NCI-H1105 (cell line): ENCODE data around the gene LRCOL1.
A peak's percentile ranks its signal among the peaks of the same experiment; 100 is the strongest.

Experiments used
- DNase-seq: peaks from one replicate; lab custom pipeline; 2025; lab: John Stamatoyannopoulos, UW

LRCOL1 gene

DNA sequence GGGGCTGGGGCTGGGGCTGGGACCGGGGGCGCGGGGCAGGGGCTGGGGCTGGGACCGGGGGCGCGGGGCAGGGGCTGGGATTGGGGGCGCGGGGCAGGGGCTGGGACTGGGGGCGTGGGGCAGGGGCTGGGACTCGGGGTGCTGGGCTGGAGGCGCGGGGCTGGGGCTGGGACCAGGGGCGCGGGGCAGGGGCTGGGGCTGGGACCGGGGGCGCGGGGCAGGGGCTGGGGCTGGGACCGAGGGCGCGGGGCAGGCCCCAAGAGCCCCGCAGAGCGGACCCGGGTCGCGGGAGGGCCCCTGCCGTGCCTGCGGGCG lies 8.6 kb upstream of the LRCOL1 start:
- DNase-seq = no peak

DNA sequence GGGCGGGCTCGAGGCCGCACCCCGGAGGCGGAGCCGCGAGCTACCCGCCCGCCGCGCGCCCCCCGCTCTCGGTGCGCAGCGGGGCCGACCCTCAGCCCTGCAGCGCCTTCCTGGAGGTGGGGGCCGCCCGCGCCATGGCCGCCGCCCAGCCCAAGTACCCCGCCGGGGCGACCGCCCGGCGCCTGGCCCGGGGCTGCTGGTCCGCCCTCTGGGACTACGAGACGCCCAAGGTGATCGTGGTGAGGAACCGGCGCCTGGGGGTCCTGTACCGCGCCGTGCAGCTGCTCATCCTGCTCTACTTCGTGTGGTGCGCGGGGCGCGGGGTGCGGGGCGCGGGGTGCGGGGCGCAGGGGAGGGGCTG lies 8.3 kb upstream of the LRCOL1 start, which contains the start of gene P2RX2:
P2RX2 (plus strand) TSS at position 94 of the 361 bp plus-strand sequence; CDS start at position 135, 41 bp downstream.
- DNase-seq = no peak

DNA sequence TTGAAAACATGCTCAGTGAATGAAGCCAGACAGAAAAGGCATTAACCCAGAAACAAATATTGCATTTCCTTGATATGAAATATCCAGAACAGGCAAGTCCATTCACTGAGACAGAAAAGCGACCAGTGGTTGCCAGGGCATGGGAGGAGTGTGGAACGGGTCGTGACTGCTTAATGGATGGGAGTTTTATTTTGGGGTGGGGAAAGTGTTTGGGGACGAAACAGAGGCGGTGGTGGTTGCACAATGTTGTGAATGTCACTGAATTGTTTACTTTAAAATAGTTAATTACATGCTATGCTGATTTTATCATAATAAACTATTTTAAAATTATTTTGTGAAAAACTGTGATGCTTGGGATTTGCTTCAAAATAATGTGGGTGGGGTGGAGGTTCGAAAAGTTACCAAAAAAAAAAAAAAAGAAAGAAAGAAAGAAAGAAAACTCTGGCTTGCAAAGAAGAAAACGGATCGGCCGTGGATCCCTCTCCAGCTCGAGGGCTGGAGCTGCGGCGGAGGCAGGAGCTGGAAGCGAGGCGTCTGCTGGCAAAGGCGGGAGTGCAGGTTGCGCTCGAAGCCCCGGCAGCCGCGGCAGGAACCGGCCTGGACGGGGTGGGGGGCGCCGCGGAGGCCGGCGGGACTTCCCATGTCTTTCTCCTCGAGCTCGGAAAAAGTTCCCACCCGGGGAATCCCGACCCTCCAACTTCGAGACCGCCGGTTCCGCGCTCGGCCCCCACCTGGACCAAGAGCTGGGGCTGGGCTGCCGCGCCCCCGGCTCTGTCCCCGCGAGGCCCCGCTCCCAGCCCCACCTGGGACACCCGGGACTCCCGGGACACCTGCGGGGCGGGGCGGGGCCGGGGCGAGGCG lies 7.7 kb upstream of the LRCOL1 start:
- DNase-seq = no peak

DNA sequence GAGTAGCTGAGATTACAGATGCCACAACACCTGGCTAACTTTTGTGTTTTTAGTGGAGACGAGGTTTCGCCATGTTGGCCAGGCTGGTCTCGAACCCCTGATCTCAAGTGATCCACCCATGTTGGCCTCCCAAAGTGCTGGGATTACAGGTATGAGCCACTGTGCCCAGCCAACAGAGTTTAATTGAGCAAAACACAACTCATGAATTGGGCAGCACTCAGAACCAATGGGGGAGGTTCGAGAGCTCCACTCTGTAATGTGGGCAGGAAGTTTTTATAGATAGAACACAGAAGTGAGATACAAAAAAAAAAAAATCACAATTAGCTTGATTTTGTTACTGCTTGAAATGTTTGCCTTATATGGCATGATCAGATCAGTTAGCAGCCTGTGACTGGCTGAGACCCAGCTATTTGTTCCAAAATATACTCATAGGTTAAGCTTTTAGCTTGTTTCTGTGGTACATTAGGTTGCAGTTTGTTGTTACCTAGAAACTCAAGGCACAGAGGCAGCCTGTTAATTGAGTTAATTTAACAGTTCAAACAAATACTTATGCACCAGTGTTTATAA lies 6.8 kb upstream of the LRCOL1 start:
- DNase-seq = no peak

DNA sequence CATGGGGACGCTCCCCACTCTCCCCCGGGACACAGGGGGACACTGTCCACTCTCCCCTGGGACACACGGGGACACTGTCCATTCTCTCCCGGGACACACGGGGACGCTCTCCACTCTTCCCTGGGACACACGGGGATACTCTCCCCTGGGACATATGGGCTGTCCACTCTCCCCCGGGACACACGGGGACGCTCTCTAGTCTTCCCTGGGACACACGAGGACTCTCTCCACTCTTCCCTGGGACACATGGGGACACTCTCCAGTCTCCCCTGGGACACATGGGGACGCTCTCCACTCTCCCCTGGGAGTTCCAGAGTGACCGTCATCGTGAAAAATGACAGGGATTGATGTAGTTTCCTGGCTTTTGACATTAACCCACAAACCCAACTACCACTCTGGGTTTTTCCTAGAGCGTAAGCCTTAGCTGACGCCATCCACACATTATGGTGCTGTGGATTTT lies 5.2 kb upstream of the LRCOL1 start:
- DNase-seq = no peak

DNA sequence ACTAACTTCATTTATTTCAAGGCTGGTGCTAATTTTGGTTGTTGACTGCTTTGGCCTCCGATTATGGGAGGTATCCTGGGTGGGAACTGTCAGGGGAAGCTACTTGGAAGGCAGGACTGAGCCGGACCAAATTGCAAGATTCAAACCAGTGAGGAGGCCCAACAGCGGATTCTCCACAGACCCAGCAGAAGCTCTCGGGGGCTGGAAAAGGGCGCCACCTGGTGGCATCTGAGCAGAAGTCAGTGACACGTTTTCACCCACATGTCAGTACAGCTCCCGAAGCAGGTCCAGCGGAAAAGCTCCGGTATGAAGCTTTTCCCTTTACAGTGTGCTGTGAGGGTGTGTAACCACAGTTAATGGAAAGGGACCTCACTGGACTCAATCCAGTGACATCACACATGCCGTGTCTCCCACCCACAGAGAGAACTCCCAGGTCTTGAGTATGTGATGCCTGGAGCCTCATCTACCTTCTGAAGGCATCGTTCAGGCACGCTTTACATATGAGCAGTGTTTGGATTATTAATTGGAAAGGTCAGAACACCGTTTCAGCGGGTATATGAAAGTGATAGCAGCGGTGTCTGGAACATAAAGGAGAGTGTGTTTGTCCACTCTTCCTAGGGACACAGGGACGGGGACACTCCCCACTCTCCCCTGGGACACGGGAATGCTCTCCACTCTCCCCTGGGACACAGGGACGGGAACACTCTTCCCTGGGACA lies 4.6 kb upstream of the LRCOL1 start:
- peak; percentile 73 for DNase-seq

DNA sequence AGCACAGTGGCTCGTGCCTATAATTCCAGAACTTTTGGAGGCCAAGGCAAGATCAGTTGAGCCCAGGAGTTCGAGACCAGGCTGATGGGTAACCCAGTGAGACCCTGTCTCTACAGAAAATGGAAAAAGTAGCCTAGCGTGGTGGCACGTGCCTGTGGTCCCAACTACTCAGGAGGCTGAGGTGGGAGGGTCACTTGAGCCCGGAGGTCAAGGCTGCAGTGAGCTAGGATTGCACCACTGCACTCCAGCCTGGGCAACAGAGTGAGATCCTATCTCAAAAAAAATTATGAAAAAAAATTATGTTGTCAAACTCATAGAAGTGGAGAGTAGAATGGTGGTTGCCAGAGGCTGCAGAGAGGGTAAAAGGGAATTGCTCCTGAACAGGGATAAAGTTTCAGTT lies 3.6 kb upstream of the LRCOL1 start:
- DNase-seq = no peak

DNA sequence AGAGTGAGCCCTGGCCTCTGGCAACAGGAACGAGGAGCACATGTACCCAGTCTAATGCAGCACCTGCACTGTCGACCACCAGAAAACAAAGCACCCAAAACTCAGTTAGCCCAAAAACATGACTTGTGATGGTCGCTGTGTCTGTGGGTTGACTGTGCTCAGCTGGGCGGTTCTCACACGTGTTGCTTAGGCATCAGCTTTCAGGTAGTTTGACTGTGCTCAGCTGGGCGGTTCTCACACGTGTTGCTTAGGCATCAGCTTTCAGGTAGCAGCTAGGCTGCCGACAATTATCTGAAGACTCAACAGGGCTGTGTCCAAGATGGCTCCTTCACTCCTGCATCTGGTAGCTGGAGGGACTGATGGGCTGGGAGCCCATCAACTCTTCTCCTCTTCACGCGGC lies 1.2 kb upstream of the LRCOL1 start:
- no peak for DNase-seq

DNA sequence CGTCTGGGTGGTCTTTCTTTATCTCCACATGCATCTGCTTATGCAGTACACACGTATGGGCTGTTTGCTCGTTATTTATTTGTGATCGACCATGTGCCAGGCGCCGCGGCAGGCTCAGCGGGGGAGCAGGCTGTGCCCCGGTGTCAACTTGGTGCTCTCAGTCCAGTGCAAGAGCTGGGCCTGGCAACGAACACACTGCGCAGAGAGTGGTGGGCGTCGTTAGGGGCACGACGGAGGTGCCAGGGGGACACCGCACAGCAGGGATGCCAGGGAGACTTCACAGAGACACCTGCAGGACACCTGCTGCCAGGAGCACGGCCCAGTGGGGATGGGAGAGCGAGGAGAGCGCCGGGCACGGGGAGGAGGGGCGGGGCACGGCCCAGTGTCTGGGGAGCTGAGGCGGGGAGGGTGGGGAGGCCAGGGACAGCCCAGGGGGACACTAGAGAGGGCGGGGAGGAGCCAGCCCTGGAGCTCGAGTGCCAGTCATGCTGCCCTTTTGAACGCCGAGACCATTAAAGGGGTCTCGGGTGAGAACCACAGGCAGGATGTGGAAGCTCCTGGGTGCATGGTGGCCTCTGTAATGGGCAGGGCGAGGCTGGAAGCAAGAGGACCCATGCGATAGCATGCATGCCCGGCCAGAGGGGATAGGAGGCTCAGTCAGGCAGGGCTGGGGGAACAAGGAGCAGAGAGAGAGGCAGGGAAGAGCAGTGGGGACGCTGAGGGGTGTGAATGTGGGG lies 652 bp upstream of the LRCOL1 start:
- no peak for DNase-seq

DNA sequence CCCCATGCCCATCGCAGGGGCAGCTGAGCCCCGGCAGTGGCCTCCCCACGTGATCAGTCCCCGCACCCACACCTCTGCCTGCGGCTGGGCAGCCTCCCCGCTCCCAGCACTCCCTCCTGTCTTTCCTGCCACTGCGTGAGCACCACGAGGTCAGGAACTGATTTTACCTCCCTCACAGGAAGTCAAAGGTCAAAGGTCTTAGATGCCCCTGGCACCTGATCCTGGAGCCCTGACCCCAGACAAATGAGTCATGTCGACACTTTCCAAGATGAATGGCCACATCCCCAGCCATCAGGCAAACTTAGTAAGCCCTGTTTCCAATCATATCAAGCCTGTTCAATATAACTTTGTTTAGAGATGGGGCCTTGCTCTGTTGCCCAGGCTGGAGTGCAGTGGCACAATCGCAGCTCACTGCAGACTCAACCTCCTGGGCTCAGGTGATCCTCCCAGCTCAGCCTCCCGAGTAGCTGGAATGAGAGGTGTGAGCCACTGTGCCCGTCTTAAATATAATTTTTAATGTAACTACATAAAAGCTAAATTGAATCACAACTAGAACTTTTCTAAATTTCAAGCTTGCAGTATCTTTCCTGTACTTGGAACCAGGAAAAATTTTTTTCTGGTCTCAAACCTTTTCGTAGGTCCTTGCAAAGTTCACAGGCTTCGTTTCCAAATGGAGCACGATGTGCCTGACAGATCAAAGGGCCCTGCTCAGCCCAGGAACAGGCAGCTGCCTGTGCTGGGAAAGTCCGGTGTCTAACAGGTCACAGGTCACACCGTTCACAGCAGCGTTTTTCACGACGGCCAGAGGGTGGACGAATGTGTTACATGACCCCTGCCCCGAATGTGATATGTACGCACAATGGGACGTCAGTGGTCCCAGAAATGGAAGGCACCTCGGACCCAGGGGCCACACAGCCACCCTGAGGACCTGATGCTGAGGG lies 1.9 kb downstream of the LRCOL1 start:
- DNase-seq = no peak

DNA sequence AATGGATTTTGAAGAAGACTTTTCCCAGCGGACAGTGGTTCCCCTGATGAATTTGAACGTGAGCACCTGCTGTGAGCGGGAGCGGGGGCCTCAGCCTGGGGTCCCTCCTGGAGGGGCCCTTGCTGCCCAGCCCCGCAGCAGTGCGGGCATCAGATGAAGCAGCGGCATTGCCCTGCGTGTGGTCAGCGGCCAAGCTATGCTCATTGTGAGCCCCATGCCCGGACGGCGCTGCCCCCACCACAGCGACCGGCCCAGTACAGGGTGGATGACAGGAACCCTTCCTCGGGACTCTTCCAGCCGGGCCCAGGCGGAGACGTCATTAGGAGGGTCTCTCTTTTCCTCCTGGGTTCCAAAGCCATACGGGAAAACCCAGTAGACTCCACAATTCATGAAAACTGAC lies 3.5 kb downstream of the LRCOL1 start:
- no peak for DNase-seq

DNA sequence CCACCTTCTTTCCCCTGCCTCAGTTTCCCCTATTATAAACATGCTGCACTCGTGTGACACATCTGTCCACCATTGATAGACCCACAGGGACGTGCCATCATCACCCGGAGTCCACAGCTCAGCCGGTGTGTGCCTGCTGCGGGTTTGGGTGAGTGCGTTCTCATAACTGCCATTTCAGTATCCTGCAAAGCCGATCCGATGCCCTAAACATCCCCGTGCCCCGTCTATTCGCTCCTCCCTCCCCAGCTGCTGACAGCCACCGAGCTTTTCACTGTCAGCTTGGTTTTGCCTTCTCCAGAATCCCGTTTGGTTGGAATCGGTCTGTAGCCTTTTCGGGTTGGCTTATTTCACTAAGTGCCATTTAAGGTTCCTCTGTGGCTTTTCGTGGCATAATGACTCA lies 3.9 kb downstream of the LRCOL1 start:
- no peak for DNase-seq

DNA sequence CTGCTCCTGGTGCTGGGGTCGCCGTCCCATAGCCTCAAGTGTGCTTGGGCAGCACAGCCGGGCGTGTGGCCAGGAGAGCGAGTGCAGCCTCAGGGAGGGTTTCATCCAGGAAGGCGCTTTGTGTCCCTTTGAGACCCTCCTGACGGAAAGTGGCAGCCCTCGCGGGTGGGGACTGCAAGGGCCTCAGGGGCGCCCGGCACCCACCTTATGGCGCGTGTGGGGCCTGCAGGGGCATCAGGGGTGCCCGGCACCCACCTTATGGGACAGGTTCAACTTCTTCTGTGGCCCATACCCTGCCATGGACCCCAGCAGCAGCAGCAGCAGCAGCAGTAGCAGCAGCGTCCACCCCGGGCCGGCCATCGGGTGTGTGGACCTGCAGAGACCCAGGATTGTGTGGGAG lies 4.5 kb downstream of the LRCOL1 start:
- DNase-seq = no peak

DNA sequence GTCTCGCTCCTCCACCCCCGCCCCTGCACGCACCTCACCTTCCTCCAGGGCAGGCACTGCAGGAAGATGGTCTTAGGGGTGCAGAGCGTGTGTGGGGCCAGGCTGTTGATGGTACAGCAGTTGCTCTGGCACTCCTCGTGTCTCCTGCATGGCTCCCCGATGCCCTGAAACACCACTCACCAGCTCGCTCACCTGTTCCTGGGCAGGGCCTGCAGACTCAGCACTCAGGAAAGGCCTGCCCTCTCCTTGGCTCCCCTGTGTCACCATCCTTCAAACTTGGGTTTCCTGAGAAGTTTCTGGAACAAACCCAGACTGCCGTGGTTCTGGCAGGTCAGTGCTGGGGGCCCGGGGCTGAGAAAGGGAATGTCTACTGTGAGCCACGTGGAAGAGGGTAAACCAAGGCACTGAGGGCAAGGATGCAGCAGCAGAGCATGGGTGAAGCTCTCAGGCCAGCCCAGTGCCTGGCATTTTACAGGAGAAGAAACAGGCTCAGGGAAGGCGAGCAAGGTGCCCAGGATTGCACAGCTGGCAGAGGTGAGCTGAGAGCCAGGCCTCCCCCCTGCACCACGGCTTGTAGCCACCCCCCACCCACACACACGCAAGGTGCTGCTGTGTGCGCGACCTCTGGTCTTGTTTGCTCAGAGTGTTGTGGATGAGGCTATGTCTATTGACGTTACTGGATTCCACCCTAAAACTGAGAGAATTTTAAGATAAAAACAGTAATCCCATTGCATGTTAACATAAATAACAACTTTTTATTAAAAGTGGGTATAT lies 5.5 kb downstream of the LRCOL1 start:
- no peak for DNase-seq

DNA sequence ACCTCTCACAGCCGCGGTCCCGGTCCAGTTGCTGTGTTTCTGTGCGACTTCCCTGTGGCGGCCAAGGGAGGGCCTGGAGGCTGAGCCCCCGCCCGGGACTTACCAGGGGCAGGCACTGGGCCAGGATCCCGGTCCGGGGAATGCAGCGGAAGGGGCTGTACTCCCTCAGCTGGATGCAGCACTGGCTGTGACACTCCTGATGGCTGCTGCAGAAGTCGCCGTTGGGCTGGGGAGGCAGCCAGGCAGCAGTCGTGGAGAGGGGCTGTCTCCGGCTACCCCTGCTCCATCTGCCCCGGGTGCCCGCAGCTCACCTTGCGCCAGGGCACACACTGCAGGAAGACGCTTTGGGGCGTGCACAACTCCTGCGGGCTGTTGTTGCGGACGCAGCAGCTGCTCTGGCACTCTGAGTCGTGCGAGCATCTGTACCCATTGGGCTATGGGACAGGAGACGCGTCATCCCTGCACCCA lies 6.2 kb downstream of the LRCOL1 start:
- DNase-seq = no peak

DNA sequence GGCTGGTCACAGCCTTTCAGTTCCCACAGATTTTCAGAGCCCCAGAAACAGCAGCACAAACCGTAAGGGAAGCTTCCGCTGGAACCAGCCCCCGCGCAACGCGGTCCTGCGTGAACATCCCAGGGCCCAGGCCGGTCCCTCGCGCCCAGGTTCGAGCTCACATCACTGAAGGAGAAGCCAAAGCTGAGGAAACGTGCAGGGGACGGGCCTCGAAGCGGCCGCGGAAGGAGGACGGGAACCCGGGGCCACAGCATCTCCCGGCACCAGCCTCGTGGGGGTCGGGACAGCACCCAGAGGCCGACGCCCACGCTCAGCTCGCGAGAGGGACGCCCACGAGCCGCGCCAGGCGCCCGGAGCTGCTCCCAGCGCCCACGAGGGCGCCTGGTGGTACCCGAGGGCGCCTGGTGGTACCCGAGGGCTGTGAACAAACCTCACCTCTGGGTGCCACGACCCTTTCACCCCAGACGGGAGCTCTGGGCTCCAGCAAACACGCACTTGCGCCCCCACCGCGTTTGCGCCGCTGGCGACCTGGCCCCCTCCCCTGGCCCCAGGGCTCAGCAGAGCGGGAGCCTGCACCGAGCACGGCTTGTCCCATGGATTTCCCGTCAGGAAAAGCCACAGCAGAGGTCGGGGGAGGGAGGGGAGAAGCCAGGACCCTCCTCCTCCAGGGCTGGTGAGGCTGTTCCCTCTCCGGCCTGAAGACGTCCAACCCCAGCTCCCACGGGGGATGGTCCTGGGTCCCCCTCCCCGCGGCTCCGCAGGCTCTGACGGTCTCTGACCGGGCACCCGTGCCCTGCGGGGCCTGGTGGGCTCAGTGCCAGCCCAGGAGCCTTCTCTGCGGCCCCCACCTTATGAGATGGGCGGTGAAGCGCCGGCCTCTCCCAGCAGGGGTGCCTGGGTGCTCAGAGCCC lies 6.9 kb downstream of the LRCOL1 start:
- no peak for DNase-seq

DNA sequence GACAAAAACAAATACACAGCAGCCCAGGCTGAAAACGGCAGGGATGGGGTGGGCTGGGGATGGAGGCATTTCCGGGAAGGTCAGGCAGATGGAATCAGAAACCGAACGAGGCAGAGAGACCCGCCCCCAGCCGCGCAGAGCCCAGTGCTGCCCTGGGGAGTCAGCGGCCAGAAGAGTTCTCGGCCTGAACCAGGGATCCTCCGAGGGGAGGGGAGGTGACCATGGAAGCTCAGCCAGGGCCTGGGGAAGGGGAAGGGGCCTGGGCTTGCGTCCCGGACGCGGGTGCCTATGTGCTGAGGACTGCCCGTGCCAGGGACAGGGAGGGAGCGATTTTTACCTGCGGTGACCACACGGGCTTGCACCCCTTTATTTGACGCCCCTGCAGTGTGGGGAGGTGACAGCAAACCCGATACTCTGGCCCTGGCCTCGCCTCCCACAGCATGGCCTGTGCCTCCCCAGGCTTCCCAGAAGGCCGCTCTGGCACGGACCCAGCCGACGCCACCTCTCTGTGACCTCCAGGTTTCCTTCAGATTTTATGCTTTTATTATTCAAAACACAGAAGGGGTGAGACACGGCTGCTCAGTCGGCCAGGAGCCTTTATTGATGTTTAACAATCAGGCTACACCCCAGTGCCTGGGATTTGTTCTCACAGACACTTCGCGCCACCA lies 7.7 kb downstream of the LRCOL1 start:
- no peak for DNase-seq

DNA sequence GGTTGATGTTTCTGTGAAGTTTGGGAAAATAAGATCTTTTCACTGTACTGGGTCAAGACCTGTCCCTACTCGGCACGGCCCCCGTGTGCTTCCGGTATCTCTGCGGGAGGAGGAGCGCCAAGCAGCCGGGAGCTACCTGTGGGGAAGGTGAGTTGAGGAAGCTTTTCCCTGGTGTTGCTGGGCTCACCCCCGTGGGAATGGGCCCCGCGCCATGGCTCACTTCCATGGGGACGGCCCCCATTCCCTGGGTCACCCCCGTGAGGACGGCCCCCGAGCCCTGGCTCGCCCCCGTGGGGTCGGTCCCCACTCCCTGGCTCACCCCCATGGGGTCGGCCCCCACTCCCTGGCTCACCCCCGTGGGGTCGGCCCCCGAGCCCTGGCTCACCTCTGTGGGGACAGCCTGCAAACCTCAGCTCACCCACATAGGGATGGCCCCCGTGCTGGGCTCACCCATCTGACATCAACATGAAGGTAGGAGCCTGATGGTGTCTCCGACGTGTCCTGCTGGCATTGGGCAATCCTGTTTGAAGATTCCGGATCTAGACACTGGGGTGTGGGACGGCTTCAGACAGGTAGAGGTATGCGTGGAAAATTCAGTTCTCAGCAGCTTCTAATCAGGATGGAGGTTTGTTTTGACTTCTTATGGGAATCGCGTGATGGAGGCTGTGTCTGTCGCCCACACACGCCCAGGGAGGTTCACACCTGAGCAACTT lies 9.1 kb downstream of the LRCOL1 start:
- DNase-seq = no peak
